ENCODE measurements around the gene KNDC1.

DNA sequence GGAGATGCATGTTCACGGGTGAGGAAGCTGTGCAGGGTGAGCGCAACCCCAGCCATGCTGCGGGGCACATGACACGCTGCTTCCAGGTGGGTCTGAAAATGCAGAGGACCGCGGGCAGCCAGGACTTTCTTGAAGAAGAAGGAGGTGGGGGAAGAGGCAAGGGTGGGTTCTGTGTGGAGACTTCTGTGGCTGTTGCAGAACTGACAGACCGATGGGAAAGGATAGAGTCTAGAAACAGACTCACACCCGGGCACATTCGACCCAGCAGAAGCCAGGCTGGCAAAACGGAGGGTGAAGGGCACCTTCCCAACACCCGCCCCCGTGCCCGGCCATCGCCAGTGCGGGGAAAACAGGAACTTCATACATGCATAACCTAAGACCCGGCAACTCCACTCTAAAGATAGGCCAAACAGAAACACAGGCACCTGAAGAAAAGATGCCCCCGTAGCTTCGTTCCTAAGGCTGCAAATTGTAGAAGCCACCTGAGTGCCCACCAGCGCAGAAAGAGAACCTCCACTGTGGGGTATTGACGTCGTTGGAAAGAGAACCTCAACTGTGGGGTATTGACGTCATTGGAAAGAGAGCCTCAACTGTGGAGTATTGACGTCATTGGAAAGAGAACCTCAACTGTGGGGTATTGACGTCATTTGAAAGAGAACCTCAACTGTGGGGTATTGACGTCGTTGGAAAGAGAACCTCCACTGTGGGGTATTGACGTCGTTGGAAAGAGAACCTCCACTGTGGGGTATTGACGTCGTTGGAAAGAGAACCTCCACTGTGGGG is 4.8 kb upstream of the KNDC1 start:
- TF ChIP-seq POLR2A (IDR thresholded peaks at IDR 0.05): no peak
- TF ChIP-seq POLR2AphosphoS5 (IDR thresholded peaks at IDR 0.05): no peak
- TF ChIP-seq CTCF (IDR thresholded peaks at IDR 0.05 in 8 of 11, conservative IDR thresholded peaks at IDR 0.05 in 3 of 11): no peak
